HG03575 (cell line): ENCODE results near the gene TMEM30B.

Experiments
- ATAC-seq: cut with Tn5 transposase; IDR thresholded peaks from one replicate; pipeline ENCODE4 v1.9.1; 2021; ENCODE audit not compliant: unreplicated experiment, insufficient number of reproducible peaks, low FRiP score; ENCODE audit errors: extremely low read depth

The TMEM30B gene

GRCh38 chr14:61304688-61305087 is 23.6 kb upstream of the TMEM30B start:
- no peak for ATAC-seq

GRCh38 chr14:61300754-61301153 is 19.6 kb upstream of the TMEM30B start:
- no peak for ATAC-seq

- no peak for ATAC-seq
Observed at GRCh38 chr14:61300209-61300608, 19.1 kb upstream of the TMEM30B start.

- no peak for ATAC-seq
Observed at GRCh38 chr14:61298824-61299223, 17.7 kb upstream of the TMEM30B start.

- no peak for ATAC-seq
Observed at GRCh38 chr14:61297581-61297980, 16.4 kb upstream of the TMEM30B start.

GRCh38 chr14:61296719-61297502 is 15.8 kb upstream of the TMEM30B start:
- no peak for ATAC-seq

- ATAC-seq = no peak
Observed at GRCh38 chr14:61296151-61296550, 15.0 kb upstream of the TMEM30B start.

GRCh38 chr14:61290701-61291100 is 9.6 kb upstream of the TMEM30B start:
- no peak for ATAC-seq

GRCh38 chr14:61288720-61289119 is 7.6 kb upstream of the TMEM30B start:
- ATAC-seq = no peak

- ATAC-seq = no peak
Observed at GRCh38 chr14:61288228-61288627, 7.1 kb upstream of the TMEM30B start.

GRCh38 chr14:61287196-61287595 is 6.1 kb upstream of the TMEM30B start:
- ATAC-seq = no peak

- no peak for ATAC-seq
Observed at GRCh38 chr14:61285364-61285763, 4.2 kb upstream of the TMEM30B start.

- ATAC-seq = no peak
Observed at GRCh38 chr14:61284001-61284400, 2.9 kb upstream of the TMEM30B start.

GRCh38 chr14:61282746-61283145 is 1.6 kb upstream of the TMEM30B start:
- no peak for ATAC-seq

GRCh38 chr14:61281948-61282275 is 774 bp upstream of the TMEM30B start:
- no peak for ATAC-seq

- ATAC-seq = no peak
Observed at GRCh38 chr14:61280526-61281185, 482 bp downstream of the TMEM30B start.

- ATAC-seq = no peak
Observed at GRCh38 chr14:61280092-61280525, 1.0 kb downstream of the TMEM30B start.

GRCh38 chr14:61279082-61279481 is 2.1 kb downstream of the TMEM30B start:
- ATAC-seq = no peak

- no peak for ATAC-seq
Observed at GRCh38 chr14:61277784-61278183, 3.4 kb downstream of the TMEM30B start.

- no peak for ATAC-seq
Observed at GRCh38 chr14:61277232-61277631, 3.9 kb downstream of the TMEM30B start.

GRCh38 chr14:61271552-61271951 is 9.6 kb downstream of the TMEM30B start:
- ATAC-seq = no peak
